CD4-positive, CD25-positive, alpha-beta regulatory T cell (primary cell): ENCODE measurements around the gene PPFIBP2. TPM values are rescaled to one million over a fixed set of nuclear protein-coding genes. Genes with fewer than 3 reads are reported as not detected.

Source experiments
- ATAC-seq, 2 donors: fragments of 150-1000 bp; cut with Tn5 transposase; one replicate each; pipeline ENCODE4 v1.10.0; 2021; ENCODE audit warnings: low read depth in 2 of 2, moderate number of reproducible peaks in 2 of 2, moderate library complexity in 1 of 2
- DNase-seq, 3 donors: peaks; one replicate each; pipeline versions ENCODE4 v3.0.0 to v3.0.0-alpha.2; 2012 to 2022; ENCODE audit warnings: mixed read lengths in 1 of 3
- H3K27ac ChIP-seq: one replicate; pipeline ENCODE4 v1.7.0; 2013; ENCODE audit warnings: mild to moderate bottlenecking, low read length; ENCODE audit not compliant: insufficient read depth, poor library complexity, severe bottlenecking
- H3K27me3 ChIP-seq: one replicate; pipeline ENCODE4 v1.7.0; 2013; ENCODE audit warnings: low read length; ENCODE audit not compliant: control insufficient read depth, insufficient read depth
- H3K36me3 ChIP-seq: one replicate; pipeline ENCODE4 v1.7.0; 2013; ENCODE audit warnings: mild to moderate bottlenecking, low read length, moderate library complexity; ENCODE audit not compliant: control insufficient read depth, insufficient read depth
- H3K4me1 ChIP-seq: 2 replicates; pipeline ENCODE4 v1.7.0; 2013; ENCODE audit warnings: mild to moderate bottlenecking, low read length; ENCODE audit not compliant: insufficient read depth, control insufficient read depth, poor library complexity, severe bottlenecking
- H3K4me3 ChIP-seq: one replicate; pipeline ENCODE4 v1.7.0; 2013; ENCODE audit warnings: low read depth, mild to moderate bottlenecking, low read length, moderate library complexity
- H3K9me3 ChIP-seq, 2 experiments: 1 replicate in 1 of 2; 2 replicates in 1 of 2; pipeline ENCODE4 v1.7.0; 2013; ENCODE audit warnings: low read length in 2 of 2, mild to moderate bottlenecking in 1 of 2, moderate library complexity in 1 of 2; ENCODE audit not compliant: control insufficient read depth in 2 of 2
- H3K27ac Mint-ChIP-seq, 3 donors: one replicate each; pipeline ENCODE4 v1.8.0; 2020 to 2022; ENCODE audit warnings: mild to moderate bottlenecking in 3 of 3, mixed read lengths in 3 of 3, moderate library complexity in 2 of 3
- H3K27me3 Mint-ChIP-seq: one replicate; pipeline ENCODE4 v1.8.0; 2022; ENCODE audit warnings: mild to moderate bottlenecking, mixed read lengths
- H3K36me3 Mint-ChIP-seq: one replicate; pipeline ENCODE4 v1.8.0; 2020; ENCODE audit warnings: mixed read lengths
- H3K4me1 Mint-ChIP-seq, 4 donors: one replicate each; pipeline ENCODE4 v1.8.0; 2020 to 2022; ENCODE audit warnings: mixed read lengths in 4 of 4, mild to moderate bottlenecking in 1 of 4
- H3K4me3 Mint-ChIP-seq, 4 donors: one replicate each; pipeline ENCODE4 v1.8.0; 2020 to 2022; ENCODE audit warnings: mild to moderate bottlenecking in 4 of 4, mixed read lengths in 4 of 4, moderate library complexity in 3 of 4
- H3K9me3 Mint-ChIP-seq, 7 donors: one replicate each; pipeline ENCODE4 v1.8.0; 2020 to 2022; ENCODE audit warnings: mixed read lengths in 7 of 7, mild to moderate bottlenecking in 3 of 7, moderate library complexity in 2 of 7
- polyA plus RNA-seq, 4 donors: library from polyadenylated mRNA; unstranded; fragments of 300-500 nt; fragmentation: Illumina TruSeq; gene quantifications; one replicate each; pipeline ENCODE4 v1.2.3, GENCODE V29; 2021
- total RNA-seq: library from RNA; stranded (reverse); gene quantifications from one replicate; pipeline ENCODE4 v1.2.3, GENCODE V29; 2022

Gene PPFIBP2
- total and polyA plus RNA-seq, 5 donors from 2014 or later, result 0.47 to 10.6 (median 4.2) TPM

GRCh38 chr11:7576726-7577290 is 63.0 kb downstream of the PPFIBP2 start:
- peaks cover 0 to 42% (median 14%) of the 10 kb centered on the region in 4 donors for H3K4me1 Mint-ChIP-seq
- ATAC-seq, result no peak

GRCh38 chr11:7577291-7578190 is 63.7 kb downstream of the PPFIBP2 start:
- H3K4me1 ChIP-seq, result peaks cover 17% of the 10 kb centered on the region
- H3K27me3 ChIP-seq, result peaks cover 5% of the 10 kb centered on the region
- DNase-seq, result peak in 1 of 3 donors; percentile 56
- H3K4me1 Mint-ChIP-seq, result peaks cover 0 to 42% (median 14%) of the 10 kb centered on the region in 4 donors
- peaks cover 23% of the 10 kb centered on the region for H3K27me3 Mint-ChIP-seq
- H3K36me3 ChIP-seq, result no peaks in the 10 kb centered on the region
- H3K4me3 Mint-ChIP-seq, result peak overlapping the region in 2 of 4 donors; percentile 41 to 84
- peak overlapping the region; percentile 4 for H3K4me3 ChIP-seq
- H3K9me3 Mint-ChIP-seq, result peaks cover 0 to 6% (median 0%) of the 10 kb centered on the region in 7 donors
- no peaks in the 10 kb centered on the region for H3K9me3 ChIP-seq
- H3K27ac ChIP-seq, result no peak overlapping the region
- H3K36me3 Mint-ChIP-seq, result peaks cover under 1% of the 10 kb centered on the region
- ATAC-seq, result peak; percentile 46 to 50
- H3K27ac Mint-ChIP-seq, result peak overlapping the region in 2 of 3 donors; percentile 42 to 77

More at GRCh38 chr11:7576726-7577290, 63.0 kb downstream of the PPFIBP2 start:
- Histone ChIP-seq H3K9me3 (no peaks in the 10 kb centered on the region), H3K4me3 (no peak overlapping the region), H3K27me3 (peaks cover 5% of the 10 kb centered on the region), H3K36me3 (no peaks in the 10 kb centered on the region), H3K4me1 (peaks cover 17% of the 10 kb centered on the region), H3K27ac (no peak overlapping the region)
- H3K9me3 Mint-ChIP-seq, result peaks cover 0 to 5% (median 0%) of the 10 kb centered on the region in 7 donors
- DNase-seq, result no peak
- H3K4me3 Mint-ChIP-seq, result peak overlapping the region in 2 of 4 donors; percentile 41 to 84
- H3K36me3 Mint-ChIP-seq, result no peaks in the 10 kb centered on the region
- peaks cover 19% of the 10 kb centered on the region for H3K27me3 Mint-ChIP-seq
- peak overlapping the region in 1 of 3 donors; percentile 77 for H3K27ac Mint-ChIP-seq

- Mint-ChIP-seq H3K9me3 (peaks cover 0 to 6% (median 0%) of the 10 kb centered on the region in 7 donors), H3K36me3 (peaks cover 5% of the 10 kb centered on the region), H3K27me3 (peaks cover 23% of the 10 kb centered on the region), H3K4me3 (peak overlapping the region in 1 of 4 donors; percentile 84), H3K27ac (peak overlapping the region in 2 of 3 donors; percentile 1 to 42), H3K4me1 (peaks cover 0 to 42% (median 14%) of the 10 kb centered on the region in 4 donors)
- Histone ChIP-seq H3K9me3 (no peaks in the 10 kb centered on the region), H3K27me3 (peaks cover 5% of the 10 kb centered on the region), H3K36me3 (no peaks in the 10 kb centered on the region), H3K4me1 (peaks cover 17% of the 10 kb centered on the region), H3K4me3 (peak overlapping the region; percentile 4), H3K27ac (no peak overlapping the region)
- no peak for DNase-seq
- no peak for ATAC-seq
These were observed 64.6 kb downstream of the PPFIBP2 start for GRCh38 chr11:7578276-7578955.

- peaks cover 0 to 42% (median 14%) of the 10 kb centered on the region in 4 donors for H3K4me1 Mint-ChIP-seq
- ATAC-seq, result no peak
- Histone ChIP-seq H3K36me3 (no peaks in the 10 kb centered on the region), H3K4me3 (no peak overlapping the region), H3K27ac (no peak overlapping the region), H3K9me3 (no peaks in the 10 kb centered on the region), H3K27me3 (peaks cover 5% of the 10 kb centered on the region), H3K4me1 (peaks cover 17% of the 10 kb centered on the region)
- H3K36me3 Mint-ChIP-seq, result peaks cover 5% of the 10 kb centered on the region
- no peak for DNase-seq
- no peak overlapping the region for H3K4me3 Mint-ChIP-seq
- H3K9me3 Mint-ChIP-seq, result peaks cover 0 to 6% (median 0%) of the 10 kb centered on the region in 7 donors
- peaks cover 23% of the 10 kb centered on the region for H3K27me3 Mint-ChIP-seq
- H3K27ac Mint-ChIP-seq, result peak overlapping the region in 1 of 3 donors; percentile 29
These were observed 65.6 kb downstream of the PPFIBP2 start for GRCh38 chr11:7579361-7579791.

- Mint-ChIP-seq H3K9me3 (peaks cover 0 to 6% (median 0%) of the 10 kb centered on the region in 7 donors), H3K36me3 (peaks cover 5% of the 10 kb centered on the region), H3K4me3 (no peak overlapping the region), H3K27me3 (peaks cover 15% of the 10 kb centered on the region), H3K4me1 (peaks cover 0 to 27% (median 13%) of the 10 kb centered on the region in 4 donors), H3K27ac (no peak overlapping the region)
- Histone ChIP-seq H3K27ac (no peak overlapping the region), H3K36me3 (no peaks in the 10 kb centered on the region), H3K4me1 (peaks cover 13% of the 10 kb centered on the region), H3K4me3 (no peak overlapping the region), H3K27me3 (peaks cover 5% of the 10 kb centered on the region), H3K9me3 (no peaks in the 10 kb centered on the region)
- DNase-seq (no peak), ATAC-seq (no peak)
These were observed 67.3 kb downstream of the PPFIBP2 start for GRCh38 chr11:7581021-7581590.

- Mint-ChIP-seq H3K4me1 (peaks cover 0 to 14% (median 9%) of the 10 kb centered on the region in 4 donors), H3K4me3 (no peak overlapping the region), H3K27me3 (peaks cover 13% of the 10 kb centered on the region), H3K27ac (peak overlapping the region in 1 of 3 donors; percentile 1), H3K36me3 (peaks cover 5% of the 10 kb centered on the region), H3K9me3 (peaks cover 0 to 6% (median 0%) of the 10 kb centered on the region in 7 donors)
- Histone ChIP-seq H3K4me3 (no peak overlapping the region), H3K36me3 (no peaks in the 10 kb centered on the region), H3K4me1 (peaks cover 9% of the 10 kb centered on the region), H3K27me3 (peaks cover 5% of the 10 kb centered on the region), H3K27ac (no peak overlapping the region), H3K9me3 (no peaks in the 10 kb centered on the region)
- no peak for DNase-seq
- ATAC-seq, result no peak
These were observed 68.7 kb downstream of the PPFIBP2 start for GRCh38 chr11:7582338-7582985.

- Mint-ChIP-seq H3K27me3 (peaks cover 8% of the 10 kb centered on the region), H3K4me3 (no peak overlapping the region), H3K9me3 (peaks cover 0 to 6% (median 0%) of the 10 kb centered on the region in 7 donors), H3K36me3 (peaks cover 5% of the 10 kb centered on the region), H3K4me1 (peaks cover 0 to 7% (median 3%) of the 10 kb centered on the region in 4 donors), H3K27ac (no peak overlapping the region)
- Histone ChIP-seq H3K4me1 (peaks cover 1% of the 10 kb centered on the region), H3K36me3 (no peaks in the 10 kb centered on the region), H3K9me3 (no peaks in the 10 kb centered on the region), H3K4me3 (no peak overlapping the region), H3K27me3 (peaks cover 5% of the 10 kb centered on the region), H3K27ac (no peak overlapping the region)
- ATAC-seq (no peak), DNase-seq (no peak)
These were observed 69.4 kb downstream of the PPFIBP2 start for GRCh38 chr11:7583248-7583647.
